CD4-positive, alpha-beta T cell treated with Interleukin-17A for 1 hour (primary cell): Measurements from ENCODE around the gene NRXN3.

ENCODE experiments used
- DNase-seq: peaks from one replicate; pipeline ENCODE4 v3.0.0-alpha.2; 2020

Gene NRXN3

GRCh38 chr14:79904497-79904896, 1734.3 kb downstream of the NRXN3 start:
- DNase-seq, result no peak

- DNase-seq, result no peak
Measured at GRCh38 chr14:79906994-79907393, 1736.8 kb downstream of the NRXN3 start.

- no peak for DNase-seq
Measured at GRCh38 chr14:79910086-79910485, 1739.9 kb downstream of the NRXN3 start.

GRCh38 chr14:79911744-79912143, 1741.6 kb downstream of the NRXN3 start:
- no peak for DNase-seq

GRCh38 chr14:79914595-79914994, 1744.4 kb downstream of the NRXN3 start:
- no peak for DNase-seq

GRCh38 chr14:79915406-79915805, 1745.2 kb downstream of the NRXN3 start:
- no peak for DNase-seq

- no peak for DNase-seq
Measured at GRCh38 chr14:79916281-79916680, 1746.1 kb downstream of the NRXN3 start.

GRCh38 chr14:79916892-79917291, 1746.7 kb downstream of the NRXN3 start:
- no peak for DNase-seq
